HEK293 (cell line): ENCODE results near the gene ESR2.

Source experiments
- CTCF ChIA-PET: fragments of 350-600 bp; formaldehyde crosslinking; extraction: SDS; loops from one replicate; lab custom pipeline; 2021; ENCODE audit warnings: antibody characterized with exemption; lab: Yijun Ruan, JAX
- POLR2A ChIA-PET: fragments of 300-600 bp; formaldehyde crosslinking; extraction: SDS; loops from one replicate; lab custom pipeline; 2020; ENCODE audit warnings: antibody characterized with exemption, inconsistent platforms; lab: Yijun Ruan, JAX
- H3K27ac ChIP-seq: fragments of 200-500 bp; sonication (Bioruptor generic); 2 replicates; pipeline ENCODE4 v1.5.1; 2014; ENCODE audit warnings: low read depth, low read length, control low read depth, inconsistent platforms; ENCODE audit errors: extremely low read depth
- H3K36me3 ChIP-seq, 2 experiments: fragments of 200-500 bp in 1 of 2; sonication (Bioruptor generic) in 1 of 2; 1 replicate in 1 of 2; 2 replicates in 1 of 2; pipeline ENCODE4 v1.5.1; 2014 to 2017; ENCODE audit warnings: inconsistent platforms in 2 of 2, low read length in 2 of 2; ENCODE audit not compliant: control insufficient read depth in 2 of 2, insufficient read depth in 1 of 2
- H3K4me1 ChIP-seq: fragments of 200-500 bp; sonication (Bioruptor generic); 2 replicates; pipeline ENCODE4 v1.5.1; 2014; ENCODE audit warnings: mild to moderate bottlenecking, low read length, inconsistent platforms; ENCODE audit not compliant: control insufficient read depth, insufficient read depth
- H3K4me3 ChIP-seq: 2 replicates; pipeline ENCODE4 v1.5.1; 2011; ENCODE audit warnings: low read depth, mild to moderate bottlenecking, control low read depth, low read length, moderate library complexity
- H3K9me3 ChIP-seq: fragments of 200-500 bp; sonication (Bioruptor generic); 2 replicates; pipeline ENCODE4 v1.5.1; 2014; ENCODE audit warnings: low read depth, low read length, inconsistent platforms; ENCODE audit not compliant: control insufficient read depth, insufficient read depth
- HOXC10 ChIP-seq: sonication (generic); formaldehyde crosslinking; IDR thresholded peaks from 2 replicates; pipeline ENCODE4 v1.8.1; 2023; ENCODE audit warnings: mild to moderate bottlenecking, missing genetic modification reagents
- MEIS1 ChIP-seq: sonication (generic); formaldehyde crosslinking; IDR thresholded peaks from 2 replicates; pipeline ENCODE4 v1.8.1; 2022; ENCODE audit warnings: missing genetic modification reagents, mild to moderate bottlenecking, borderline replicate concordance
- MZF1 ChIP-seq: fragments of 450-650 bp; formaldehyde crosslinking; IDR thresholded peaks from 2 replicates; pipeline ENCODE4 v1.5.1; 2017; ENCODE audit warnings: missing biosample characterization, missing genetic modification characterization, borderline replicate concordance
- SALL2 ChIP-seq: fragments of 450-650 bp; formaldehyde crosslinking; IDR thresholded peaks from 2 replicates; pipeline ENCODE4 v1.5.0; 2017; ENCODE audit warnings: missing biosample characterization, mild to moderate bottlenecking, missing genetic modification characterization, borderline replicate concordance
- ZNF133 ChIP-seq: fragments of 450-650 bp; formaldehyde crosslinking; IDR thresholded peaks from 2 replicates; pipeline ENCODE4 v1.5.1; 2016; ENCODE audit warnings: missing biosample characterization, missing genetic modification characterization
- ZNF19 ChIP-seq: fragments of 450-650 bp; formaldehyde crosslinking; IDR thresholded peaks from 2 replicates; pipeline ENCODE4; 2016; ENCODE audit warnings: missing biosample characterization, missing genetic modification characterization, low read depth
- ZNF214 ChIP-seq: fragments of 450-650 bp; formaldehyde crosslinking; IDR thresholded peaks from 2 replicates; pipeline ENCODE4 v1.5.1; 2017; ENCODE audit warnings: missing biosample characterization, mild to moderate bottlenecking, missing genetic modification characterization, borderline replicate concordance
- ZNF274 ChIP-seq, 2 experiments: fragments of 200-500 bp in 1 of 2; fragments of 450-650 bp in 1 of 2; sonication (Bioruptor generic) in 1 of 2; formaldehyde crosslinking in 1 of 2; IDR thresholded peaks; 2 replicates each; pipeline versions ENCODE4 v1.5.1 to v1.6.1; 2014 to 2016; ENCODE audit warnings: borderline replicate concordance in 1 of 2, inconsistent platforms in 1 of 2, low read length in 1 of 2, missing biosample characterization in 1 of 2, missing genetic modification characterization in 1 of 2
- ZNF629 ChIP-seq: fragments of 450-650 bp; formaldehyde crosslinking; IDR thresholded peaks from 2 replicates; pipeline ENCODE4 v1.5.1; 2017; ENCODE audit warnings: missing biosample characterization, missing genetic modification characterization
- ZNF707 ChIP-seq: fragments of 450-650 bp; formaldehyde crosslinking; IDR thresholded peaks from 2 replicates; pipeline ENCODE4 v1.5.1; 2016; ENCODE audit warnings: missing biosample characterization, missing genetic modification characterization
- ZNF830 ChIP-seq: fragments of 450-650 bp; IDR thresholded peaks from 2 replicates; pipeline ENCODE4 v1.5.0; 2018; ENCODE audit warnings: missing biosample characterization, missing genetic modification characterization, low read depth, mild to moderate bottlenecking, moderate library complexity
- ZXDB ChIP-seq: fragments of 450-650 bp; formaldehyde crosslinking; IDR thresholded peaks from 2 replicates; pipeline ENCODE4 v1.5.1; 2016; ENCODE audit warnings: missing biosample characterization, missing genetic modification characterization
- TF ChIP-seq, protein P1 (sequence below): fragments of 450-650 bp; formaldehyde crosslinking; IDR thresholded peaks from 2 replicates; pipeline ENCODE4 v1.5.1; 2017; ENCODE audit warnings: missing biosample characterization, missing genetic modification characterization
- TF ChIP-seq, protein P2 (sequence below): fragments of 450-650 bp; formaldehyde crosslinking; IDR thresholded peaks from 2 replicates; pipeline ENCODE4 v1.5.1; 2016; ENCODE audit warnings: missing biosample characterization, missing genetic modification characterization, borderline replicate concordance
- TF ChIP-seq, protein P3 (sequence below): fragments of 450-650 bp; formaldehyde crosslinking; optimal IDR thresholded peaks from 2 replicates; pipeline ENCODE3; 2016; ENCODE audit warnings: missing biosample characterization, mild to moderate bottlenecking, missing genetic modification characterization
- TF ChIP-seq, protein P4 (sequence below): fragments of 450-650 bp; formaldehyde crosslinking; IDR thresholded peaks from 2 replicates; pipeline ENCODE4 v1.5.1; 2016; ENCODE audit warnings: missing biosample characterization, missing genetic modification characterization
- TF ChIP-seq, protein P5 (sequence below): fragments of 450-650 bp; IDR thresholded peaks from 2 replicates; pipeline ENCODE4 v1.5.1; 2018; ENCODE audit warnings: missing biosample characterization, mild to moderate bottlenecking, missing genetic modification characterization
- TF ChIP-seq, protein P6 (sequence below): fragments of 450-650 bp; formaldehyde crosslinking; IDR thresholded peaks from 2 replicates; pipeline ENCODE4 v1.5.1; 2016; ENCODE audit warnings: missing biosample characterization, missing genetic modification characterization

The ESR2 gene

DNA sequence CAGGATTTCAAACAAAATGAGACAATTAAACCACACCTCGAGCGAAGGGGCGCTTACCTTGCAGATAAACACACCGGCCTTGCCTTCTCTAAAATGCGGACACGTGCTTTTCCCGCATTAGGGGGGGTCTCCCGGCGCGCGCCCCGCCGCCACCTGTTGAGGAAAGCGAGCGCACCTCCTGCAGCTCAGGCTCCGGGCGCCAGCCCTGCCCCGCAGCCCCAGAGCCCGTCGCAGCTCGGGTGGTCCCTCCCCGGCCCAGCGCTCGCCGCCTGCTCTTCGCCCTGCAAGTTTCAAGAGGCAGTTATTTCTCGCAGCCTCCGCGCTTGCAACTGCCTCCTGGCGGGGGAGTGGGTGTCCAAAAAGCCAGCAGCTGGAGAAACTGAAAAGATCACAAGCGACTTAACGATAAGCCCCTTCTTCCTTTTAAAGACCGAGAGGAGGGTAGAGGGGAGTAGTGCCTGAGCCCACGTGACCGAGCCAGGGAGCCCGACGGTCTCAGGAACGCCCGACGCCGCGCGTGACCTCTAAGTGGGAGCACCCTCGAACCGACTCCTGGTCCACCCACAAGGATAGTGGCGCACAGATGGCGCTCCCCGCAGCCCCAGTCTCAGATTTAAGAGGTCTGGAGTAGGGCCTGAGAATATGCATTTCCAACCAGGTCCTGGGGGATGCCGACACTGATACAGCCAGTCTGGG lies at the start of gene ESR2:
TSS of gene ESR2 (minus strand) at position 396 of the 696 bp plus-strand sequence. CDS start 11,386 bp downstream, outside the sequence.
- TF ChIP-seq, protein P1, sequence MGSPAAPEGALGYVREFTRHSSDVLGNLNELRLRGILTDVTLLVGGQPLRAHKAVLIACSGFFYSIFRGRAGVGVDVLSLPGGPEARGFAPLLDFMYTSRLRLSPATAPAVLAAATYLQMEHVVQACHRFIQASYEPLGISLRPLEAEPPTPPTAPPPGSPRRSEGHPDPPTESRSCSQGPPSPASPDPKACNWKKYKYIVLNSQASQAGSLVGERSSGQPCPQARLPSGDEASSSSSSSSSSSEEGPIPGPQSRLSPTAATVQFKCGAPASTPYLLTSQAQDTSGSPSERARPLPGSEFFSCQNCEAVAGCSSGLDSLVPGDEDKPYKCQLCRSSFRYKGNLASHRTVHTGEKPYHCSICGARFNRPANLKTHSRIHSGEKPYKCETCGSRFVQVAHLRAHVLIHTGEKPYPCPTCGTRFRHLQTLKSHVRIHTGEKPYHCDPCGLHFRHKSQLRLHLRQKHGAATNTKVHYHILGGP (tag by site-specific recombination) = no peak
- no peak for TF ChIP-seq SALL2 (tag by site-specific recombination)
- no peak for TF ChIP-seq MEIS1 (CRISPR knock-in tag)
- TF ChIP-seq, protein P2, sequence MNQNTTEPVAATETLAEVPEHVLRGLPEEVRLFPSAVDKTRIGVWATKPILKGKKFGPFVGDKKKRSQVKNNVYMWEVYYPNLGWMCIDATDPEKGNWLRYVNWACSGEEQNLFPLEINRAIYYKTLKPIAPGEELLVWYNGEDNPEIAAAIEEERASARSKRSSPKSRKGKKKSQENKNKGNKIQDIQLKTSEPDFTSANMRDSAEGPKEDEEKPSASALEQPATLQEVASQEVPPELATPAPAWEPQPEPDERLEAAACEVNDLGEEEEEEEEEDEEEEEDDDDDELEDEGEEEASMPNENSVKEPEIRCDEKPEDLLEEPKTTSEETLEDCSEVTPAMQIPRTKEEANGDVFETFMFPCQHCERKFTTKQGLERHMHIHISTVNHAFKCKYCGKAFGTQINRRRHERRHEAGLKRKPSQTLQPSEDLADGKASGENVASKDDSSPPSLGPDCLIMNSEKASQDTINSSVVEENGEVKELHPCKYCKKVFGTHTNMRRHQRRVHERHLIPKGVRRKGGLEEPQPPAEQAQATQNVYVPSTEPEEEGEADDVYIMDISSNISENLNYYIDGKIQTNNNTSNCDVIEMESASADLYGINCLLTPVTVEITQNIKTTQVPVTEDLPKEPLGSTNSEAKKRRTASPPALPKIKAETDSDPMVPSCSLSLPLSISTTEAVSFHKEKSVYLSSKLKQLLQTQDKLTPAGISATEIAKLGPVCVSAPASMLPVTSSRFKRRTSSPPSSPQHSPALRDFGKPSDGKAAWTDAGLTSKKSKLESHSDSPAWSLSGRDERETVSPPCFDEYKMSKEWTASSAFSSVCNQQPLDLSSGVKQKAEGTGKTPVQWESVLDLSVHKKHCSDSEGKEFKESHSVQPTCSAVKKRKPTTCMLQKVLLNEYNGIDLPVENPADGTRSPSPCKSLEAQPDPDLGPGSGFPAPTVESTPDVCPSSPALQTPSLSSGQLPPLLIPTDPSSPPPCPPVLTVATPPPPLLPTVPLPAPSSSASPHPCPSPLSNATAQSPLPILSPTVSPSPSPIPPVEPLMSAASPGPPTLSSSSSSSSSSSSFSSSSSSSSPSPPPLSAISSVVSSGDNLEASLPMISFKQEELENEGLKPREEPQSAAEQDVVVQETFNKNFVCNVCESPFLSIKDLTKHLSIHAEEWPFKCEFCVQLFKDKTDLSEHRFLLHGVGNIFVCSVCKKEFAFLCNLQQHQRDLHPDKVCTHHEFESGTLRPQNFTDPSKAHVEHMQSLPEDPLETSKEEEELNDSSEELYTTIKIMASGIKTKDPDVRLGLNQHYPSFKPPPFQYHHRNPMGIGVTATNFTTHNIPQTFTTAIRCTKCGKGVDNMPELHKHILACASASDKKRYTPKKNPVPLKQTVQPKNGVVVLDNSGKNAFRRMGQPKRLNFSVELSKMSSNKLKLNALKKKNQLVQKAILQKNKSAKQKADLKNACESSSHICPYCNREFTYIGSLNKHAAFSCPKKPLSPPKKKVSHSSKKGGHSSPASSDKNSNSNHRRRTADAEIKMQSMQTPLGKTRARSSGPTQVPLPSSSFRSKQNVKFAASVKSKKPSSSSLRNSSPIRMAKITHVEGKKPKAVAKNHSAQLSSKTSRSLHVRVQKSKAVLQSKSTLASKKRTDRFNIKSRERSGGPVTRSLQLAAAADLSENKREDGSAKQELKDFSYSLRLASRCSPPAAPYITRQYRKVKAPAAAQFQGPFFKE (tag by site-specific recombination) = no peak
- TF ChIP-seq, protein P3, sequence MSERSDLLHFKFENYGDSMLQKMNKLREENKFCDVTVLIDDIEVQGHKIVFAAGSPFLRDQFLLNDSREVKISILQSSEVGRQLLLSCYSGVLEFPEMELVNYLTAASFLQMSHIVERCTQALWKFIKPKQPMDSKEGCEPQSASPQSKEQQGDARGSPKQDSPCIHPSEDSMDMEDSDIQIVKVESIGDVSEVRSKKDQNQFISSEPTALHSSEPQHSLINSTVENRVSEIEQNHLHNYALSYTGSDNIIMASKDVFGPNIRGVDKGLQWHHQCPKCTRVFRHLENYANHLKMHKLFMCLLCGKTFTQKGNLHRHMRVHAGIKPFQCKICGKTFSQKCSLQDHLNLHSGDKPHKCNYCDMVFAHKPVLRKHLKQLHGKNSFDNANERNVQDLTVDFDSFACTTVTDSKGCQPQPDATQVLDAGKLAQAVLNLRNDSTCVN (tag by site-specific recombination) = no peak
- TF ChIP-seq ZNF707 (tag by site-specific recombination) = no peak
- no peak for TF ChIP-seq ZNF629 (tag by site-specific recombination)
- TF ChIP-seq, protein P4, sequence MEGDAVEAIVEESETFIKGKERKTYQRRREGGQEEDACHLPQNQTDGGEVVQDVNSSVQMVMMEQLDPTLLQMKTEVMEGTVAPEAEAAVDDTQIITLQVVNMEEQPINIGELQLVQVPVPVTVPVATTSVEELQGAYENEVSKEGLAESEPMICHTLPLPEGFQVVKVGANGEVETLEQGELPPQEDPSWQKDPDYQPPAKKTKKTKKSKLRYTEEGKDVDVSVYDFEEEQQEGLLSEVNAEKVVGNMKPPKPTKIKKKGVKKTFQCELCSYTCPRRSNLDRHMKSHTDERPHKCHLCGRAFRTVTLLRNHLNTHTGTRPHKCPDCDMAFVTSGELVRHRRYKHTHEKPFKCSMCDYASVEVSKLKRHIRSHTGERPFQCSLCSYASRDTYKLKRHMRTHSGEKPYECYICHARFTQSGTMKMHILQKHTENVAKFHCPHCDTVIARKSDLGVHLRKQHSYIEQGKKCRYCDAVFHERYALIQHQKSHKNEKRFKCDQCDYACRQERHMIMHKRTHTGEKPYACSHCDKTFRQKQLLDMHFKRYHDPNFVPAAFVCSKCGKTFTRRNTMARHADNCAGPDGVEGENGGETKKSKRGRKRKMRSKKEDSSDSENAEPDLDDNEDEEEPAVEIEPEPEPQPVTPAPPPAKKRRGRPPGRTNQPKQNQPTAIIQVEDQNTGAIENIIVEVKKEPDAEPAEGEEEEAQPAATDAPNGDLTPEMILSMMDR (tag by site-specific recombination) = no peak
- no peak for TF ChIP-seq ZXDB
- TF ChIP-seq HOXC10 (CRISPR knock-in tag) = no peak
- no peak for TF ChIP-seq ZNF214 (tag by site-specific recombination)
- no peak for TF ChIP-seq ZNF830 (tag by site-specific recombination)
- no peak for TF ChIP-seq ZNF274 (IDR thresholded peaks at IDR 0.05; ENCODE audit: low read length)
- no peak for TF ChIP-seq ZNF274 (tag by site-specific recombination; IDR thresholded peaks at IDR 0.05; ENCODE audit: borderline replicate concordance)
- no peak for TF ChIP-seq ZNF133 (tag by site-specific recombination)
- no peak for TF ChIP-seq MZF1 (tag by site-specific recombination)
- TF ChIP-seq, protein P5, sequence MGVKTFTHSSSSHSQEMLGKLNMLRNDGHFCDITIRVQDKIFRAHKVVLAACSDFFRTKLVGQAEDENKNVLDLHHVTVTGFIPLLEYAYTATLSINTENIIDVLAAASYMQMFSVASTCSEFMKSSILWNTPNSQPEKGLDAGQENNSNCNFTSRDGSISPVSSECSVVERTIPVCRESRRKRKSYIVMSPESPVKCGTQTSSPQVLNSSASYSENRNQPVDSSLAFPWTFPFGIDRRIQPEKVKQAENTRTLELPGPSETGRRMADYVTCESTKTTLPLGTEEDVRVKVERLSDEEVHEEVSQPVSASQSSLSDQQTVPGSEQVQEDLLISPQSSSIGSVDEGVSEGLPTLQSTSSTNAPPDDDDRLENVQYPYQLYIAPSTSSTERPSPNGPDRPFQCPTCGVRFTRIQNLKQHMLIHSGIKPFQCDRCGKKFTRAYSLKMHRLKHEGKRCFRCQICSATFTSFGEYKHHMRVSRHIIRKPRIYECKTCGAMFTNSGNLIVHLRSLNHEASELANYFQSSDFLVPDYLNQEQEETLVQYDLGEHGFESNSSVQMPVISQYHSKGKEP (tag by site-specific recombination) = no peak
- TF ChIP-seq, protein P6, sequence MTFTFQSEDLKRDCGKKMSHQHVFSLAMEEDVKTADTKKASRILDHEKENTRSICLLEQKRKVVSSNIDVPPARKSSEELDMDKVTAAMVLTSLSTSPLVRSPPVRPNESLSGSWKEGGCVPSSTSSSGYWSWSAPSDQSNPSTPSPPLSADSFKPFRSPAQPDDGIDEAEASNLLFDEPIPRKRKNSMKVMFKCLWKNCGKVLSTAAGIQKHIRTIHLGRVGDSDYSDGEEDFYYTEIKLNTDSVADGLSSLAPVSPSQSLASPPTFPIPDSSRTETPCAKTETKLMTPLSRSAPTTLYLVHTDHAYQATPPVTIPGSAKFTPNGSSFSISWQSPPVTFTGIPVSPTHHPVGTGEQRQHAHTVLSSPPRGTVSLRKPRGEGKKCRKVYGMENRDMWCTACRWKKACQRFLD = no peak
- no peak for TF ChIP-seq ZNF19
- Histone ChIP-seq H3K4me3 (0 out of 2 replicates have a peak within 1 kb of the TSS, but pooled peaks have one; percentile 16), H3K36me3 (no peaks in the 10 kb centered on the region), H3K27ac (no peak within 1 kb of the TSS), H3K9me3 (no peaks in the 10 kb centered on the region), H3K4me1 (no peaks in the 10 kb centered on the region)
- POLR2A ChIA-PET = no interaction called here
- CTCF ChIA-PET = interaction anchor here (0.6 to 3.0 kb wide), 13 partner anchors 9 to 635 kb away, joined by 3 to 23 read pairs (median 4); no protein-coding TSS in a partner anchor
